ENCODE results near the gene EFNB3.

Gene EFNB3

DNA sequence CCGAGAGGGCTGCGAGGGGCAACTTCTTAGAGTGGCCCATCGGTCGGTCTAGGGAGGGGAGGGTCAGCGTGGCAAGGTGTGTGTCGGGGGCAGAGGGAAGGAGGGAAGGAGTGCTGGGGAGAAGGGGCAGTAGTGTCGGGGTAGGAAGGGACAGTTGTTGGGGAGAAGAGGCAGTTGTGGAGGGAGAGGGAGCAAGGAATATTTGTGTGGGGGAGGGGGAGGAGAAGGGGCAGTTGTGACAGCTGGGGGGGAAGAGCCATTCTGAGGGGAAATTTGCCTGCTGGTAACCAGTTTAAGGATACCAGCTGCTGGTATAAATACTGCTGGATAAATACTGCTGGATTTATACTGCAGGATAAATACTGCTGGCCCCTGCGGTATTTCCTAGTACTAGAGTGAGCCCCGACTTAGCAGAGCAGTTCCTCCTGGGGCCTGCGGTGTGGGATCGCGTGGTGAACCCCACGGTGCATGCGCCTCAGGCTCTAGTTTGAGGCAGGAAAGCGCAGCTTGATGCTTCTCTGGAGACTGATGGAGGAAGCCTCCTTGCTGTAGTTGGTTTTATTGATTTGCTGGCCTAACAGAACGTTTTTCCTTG is 12.9 kb downstream of the EFNB3 start:
- DNase-seq (ENCODE audit: low read depth): peak; percentile 18

- no peak for DNase-seq (ENCODE audit: low read depth)
These were observed 14.7 kb downstream of the EFNB3 start for GRCh38 chr17:7719661-7720060.

DNA sequence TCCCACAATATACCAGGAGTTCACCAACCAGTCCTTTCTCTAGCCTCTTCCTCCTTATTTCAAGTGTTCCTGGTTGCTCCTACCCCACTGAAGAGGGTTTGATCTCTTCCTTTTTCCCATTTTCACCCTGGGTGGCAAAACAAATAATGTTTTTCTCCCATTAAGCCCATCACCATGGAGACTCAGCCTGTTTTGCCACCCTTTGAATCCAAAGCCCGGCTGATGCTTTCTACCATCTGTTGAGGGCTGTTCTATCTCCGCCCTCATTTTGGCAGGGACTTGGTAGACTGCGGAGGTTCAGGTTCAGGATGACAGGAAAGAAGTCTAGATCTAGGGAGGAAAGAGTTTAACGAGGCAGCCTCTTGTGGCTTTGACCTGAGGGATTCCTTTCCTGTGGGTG is 15.1 kb downstream of the EFNB3 start:
- DNase-seq (ENCODE audit: low read depth): no peak

DNA sequence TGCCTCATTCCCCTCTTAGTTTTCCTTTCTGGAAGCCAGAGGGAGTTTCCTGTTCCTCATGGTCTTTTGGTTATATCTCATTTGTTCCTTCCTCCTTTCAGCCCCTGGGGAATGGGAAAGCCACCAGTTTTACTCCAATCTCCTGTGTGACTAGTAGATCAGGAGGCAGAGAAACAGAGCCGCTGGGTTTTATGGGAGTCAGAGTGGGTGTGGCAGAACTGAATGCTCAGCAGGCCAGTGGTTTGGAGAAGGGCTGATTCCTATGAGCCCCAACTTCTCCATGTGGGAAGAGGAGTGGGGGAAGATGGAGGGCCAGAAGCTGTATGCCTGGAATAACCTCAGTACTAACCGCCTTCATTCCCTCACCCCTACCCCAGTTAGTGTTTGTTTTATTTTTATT is 16.6 kb downstream of the EFNB3 start:
- no peak for DNase-seq (ENCODE audit: low read depth)

- DNase-seq (ENCODE audit: low read depth): no peak
These were observed 22.9 kb downstream of the EFNB3 start for GRCh38 chr17:7727886-7728285.

GRCh38 chr17:7729816-7730215 is 24.8 kb downstream of the EFNB3 start:
- no peak for DNase-seq (ENCODE audit: low read depth)

DNA sequence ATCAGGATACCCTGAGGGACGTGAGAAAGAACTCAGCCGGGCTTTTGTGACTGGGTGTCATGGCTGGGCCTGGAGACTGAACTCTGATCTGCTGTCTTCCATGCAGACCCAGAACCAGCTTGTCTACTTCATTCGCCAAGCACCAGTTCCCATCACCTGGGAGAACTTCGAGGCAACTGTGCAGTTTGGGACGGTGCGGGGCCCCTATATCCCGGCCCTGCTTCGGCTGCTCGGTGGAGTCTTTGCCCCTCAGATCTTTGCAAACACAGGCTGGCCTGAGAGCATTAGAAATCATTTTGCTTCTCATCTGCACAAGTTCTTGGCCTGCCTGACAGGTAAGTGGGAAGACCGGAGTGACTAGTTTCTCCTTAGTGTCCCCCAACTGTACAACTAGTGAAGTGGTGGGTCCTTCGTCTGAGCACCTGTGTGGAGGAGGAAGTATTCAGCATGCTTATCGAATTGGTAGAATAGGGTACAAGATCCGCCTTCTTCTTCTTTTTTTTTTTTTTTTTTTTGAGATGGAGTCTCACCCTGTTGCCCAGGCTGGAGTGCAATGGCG is 28.1 kb downstream of the EFNB3 start:
- no peak for DNase-seq (ENCODE audit: low read depth)

DNA sequence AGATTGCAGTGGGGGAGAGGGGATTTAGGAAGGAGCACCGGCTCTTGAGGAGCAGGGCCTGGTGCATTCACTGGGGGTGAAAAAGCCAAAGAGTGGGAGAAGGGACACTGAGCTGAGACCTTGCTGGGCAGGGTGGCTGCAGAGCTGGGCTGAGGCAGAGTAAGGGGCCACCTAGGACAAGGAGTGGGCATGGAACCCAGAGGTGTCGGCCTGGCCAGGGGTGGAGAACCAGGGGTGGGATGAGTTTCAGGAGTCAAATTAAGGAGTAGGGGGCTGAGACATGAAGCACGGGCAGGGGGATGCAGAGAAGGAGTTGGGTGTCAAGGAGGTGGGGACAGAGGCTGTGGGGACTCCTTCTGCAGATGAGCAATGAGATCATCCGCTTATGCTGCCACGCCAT is 32.6 kb downstream of the EFNB3 start:
- DNase-seq (ENCODE audit: low read depth): no peak

DNA sequence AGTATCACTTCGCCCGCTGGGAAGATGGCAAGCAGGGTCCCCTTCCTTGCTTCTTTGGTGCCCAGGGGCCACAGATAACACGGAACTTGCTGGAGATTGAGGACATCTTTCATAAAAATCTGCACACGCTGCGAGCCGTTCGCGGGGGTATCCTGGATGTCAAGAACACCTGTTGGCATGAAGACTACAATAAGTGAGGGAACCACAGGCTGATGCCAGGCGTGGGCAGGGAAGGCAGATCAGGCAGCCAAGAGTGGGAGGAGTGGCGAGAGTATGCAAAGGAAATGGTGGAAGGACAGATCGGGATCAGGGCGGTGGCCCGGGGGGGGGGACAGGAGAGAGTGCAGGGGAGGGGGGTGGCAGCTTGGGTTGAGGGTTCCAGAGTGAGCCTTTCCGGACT is 34.7 kb downstream of the EFNB3 start:
- no peak for DNase-seq (ENCODE audit: low read depth)

- no peak for DNase-seq (ENCODE audit: low read depth)
These were observed 35.5 kb downstream of the EFNB3 start for GRCh38 chr17:7740481-7741001.

DNA sequence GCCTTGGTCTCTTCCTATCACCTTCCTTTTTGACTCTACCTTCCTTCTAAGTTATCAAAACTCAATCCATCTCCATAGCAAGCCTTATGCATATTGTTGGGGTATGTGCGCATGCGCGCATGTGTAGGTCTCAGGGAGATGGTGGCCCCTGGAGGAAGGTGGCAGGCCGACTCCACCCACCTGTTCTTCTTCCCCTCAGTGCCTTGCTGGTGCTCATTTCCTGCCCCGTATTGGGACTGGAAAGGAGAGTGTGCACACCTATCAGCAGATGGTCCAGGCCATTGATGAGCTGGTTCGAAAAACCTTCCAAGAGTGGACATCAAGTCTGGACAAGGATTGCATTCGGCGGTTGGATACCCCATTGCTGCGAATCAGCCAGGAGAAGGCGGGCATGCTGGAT is 37.7 kb downstream of the EFNB3 start:
- no peak for DNase-seq (ENCODE audit: low read depth)

- peak; percentile 96 for DNase-seq (ENCODE audit: low read depth)
These were observed 39.4 kb downstream of the EFNB3 start for GRCh38 chr17:7744416-7744815.

GRCh38 chr17:7745748-7746470 is 40.9 kb downstream of the EFNB3 start:
- peak; percentile 98 for DNase-seq (ENCODE audit: low read depth)

DNA sequence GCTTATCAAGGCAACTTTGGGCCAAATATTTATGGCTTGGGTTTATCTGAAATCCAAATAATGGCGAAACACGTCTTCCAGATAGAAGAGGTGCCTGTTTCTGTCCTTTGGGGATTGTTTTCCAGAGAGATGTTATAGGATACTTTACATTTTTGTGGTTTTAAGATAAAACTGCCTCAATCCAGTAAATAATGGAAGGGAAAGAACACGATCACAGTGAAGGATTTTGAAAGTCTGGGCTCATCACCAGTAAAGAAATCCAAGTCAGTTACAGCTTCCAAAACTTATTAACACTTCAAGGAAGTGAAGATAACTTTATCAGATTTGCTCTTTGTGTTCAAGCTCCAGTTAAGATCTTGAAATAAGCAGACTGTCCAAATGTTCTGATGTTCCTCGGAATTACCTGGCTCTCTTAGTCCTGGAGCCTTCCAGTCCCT is 42.7 kb downstream of the EFNB3 start:
- DNase-seq (ENCODE audit: low read depth): peak; percentile 96

- DNase-seq (ENCODE audit: low read depth): peak; percentile 86
These were observed 43.2 kb downstream of the EFNB3 start for GRCh38 chr17:7748076-7748775.

DNA sequence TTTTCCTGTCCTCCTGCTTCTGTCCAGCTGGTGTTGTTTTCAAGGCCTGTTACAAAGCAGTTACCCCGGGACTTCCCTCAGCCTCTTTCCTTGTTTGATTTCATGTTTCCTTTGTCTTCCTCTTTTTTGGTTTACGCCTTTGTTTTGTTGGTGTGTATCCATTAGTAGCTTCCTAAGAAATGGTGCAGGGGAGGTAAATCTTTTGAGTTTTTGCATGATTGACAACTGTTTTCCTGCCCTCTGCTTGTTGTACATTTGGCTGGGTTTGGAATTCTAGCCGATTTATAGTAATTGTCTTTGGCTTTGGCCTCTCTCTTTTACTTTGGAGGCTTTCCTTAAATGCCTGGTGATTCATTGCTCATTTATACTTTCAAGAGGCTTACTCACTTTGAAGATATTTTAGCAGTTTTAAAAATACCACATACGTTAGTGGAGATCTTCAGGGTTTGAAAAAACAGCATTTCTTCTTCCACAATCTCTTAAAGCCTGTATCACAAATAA is 45.4 kb downstream of the EFNB3 start:
- peak; percentile 89 for DNase-seq (ENCODE audit: low read depth)

GRCh38 chr17:7754656-7755055 is 49.7 kb downstream of the EFNB3 start:
- no peak for DNase-seq (ENCODE audit: low read depth)

- no peak for DNase-seq (ENCODE audit: low read depth)
These were observed 50.3 kb downstream of the EFNB3 start for GRCh38 chr17:7755095-7755890.

- no peak for DNase-seq (ENCODE audit: low read depth)
These were observed 52.0 kb downstream of the EFNB3 start for GRCh38 chr17:7756968-7757367.

All from amniotic epithelial cell (primary cell).